Adrenal gland (tissue), 12 donors: ENCODE data around the gene CEBPE. TPM values are rescaled to one million over a fixed set of nuclear protein-coding genes. Genes with fewer than 3 reads are reported as not detected.

Source experiments
- DNase-seq, 7 donors: peaks; one replicate each; pipeline ENCODE4 v3.0.0-alpha.2; 2019 to 2020
- H3K27ac ChIP-seq, 5 donors: fragments of 200-600 bp; sonication (generic) in 4 of 5; 1 replicate in 3 of 5; 2 replicates in 2 of 5; pipeline versions ENCODE4 v1.5.1 to v1.8.0; 2016 to 2020; ENCODE audit warnings: mild to moderate bottlenecking in 1 of 5
- H3K27me3 ChIP-seq: fragments of 200-600 bp; 2 replicates; pipeline ENCODE4 v1.8.0; 2021
- H3K36me3 ChIP-seq, 2 donors: fragments of 200-600 bp; replicated peaks in 1 of 2; 1 replicate in 1 of 2; 2 replicates in 1 of 2; pipeline versions ENCODE4 v1.5.1 to v1.8.0; 2018 to 2022
- H3K4me1 ChIP-seq, 2 donors: fragments of 200-600 bp; replicated peaks in 1 of 2; 1 replicate in 1 of 2; 2 replicates in 1 of 2; pipeline versions ENCODE4 v1.5.1 to v1.8.0; 2018 to 2021
- H3K4me3 ChIP-seq, 4 donors: fragments of 200-600 bp; sonication (generic) in 3 of 4; one replicate each; pipeline ENCODE4 v1.5.1; 2016 to 2018
- H3K9me3 ChIP-seq, 3 donors: fragments of 200-600 bp; sonication (generic) in 1 of 3; replicated peaks in 1 of 3; 1 replicate in 2 of 3; 2 replicates in 1 of 3; pipeline versions ENCODE4 v1.5.1 to v1.8.0; 2016 to 2021
- CTCF ChIP-seq, 6 experiments: fragments of 450-650 bp in 4 of 6; fragments of 200-600 bp in 2 of 6; sonication (generic) in 1 of 6; IDR thresholded peaks; 1 replicate in 5 of 6; 2 replicates in 1 of 6; pipeline versions ENCODE4 v1.5.1 to v1.8.0; 2016 to 2021; ENCODE audit warnings: antibody characterized with exemption in 6 of 6, mild to moderate bottlenecking in 2 of 6, moderate library complexity in 1 of 6
- POLR2A ChIP-seq, 2 donors: fragments of 450-650 bp; IDR thresholded peaks; one replicate each; pipeline ENCODE4 v1.6.1; 2017; ENCODE audit warnings: antibody characterized with exemption in 2 of 2, mild to moderate bottlenecking in 2 of 2, moderate library complexity in 1 of 2
- WGBS, 4 donors: extraction: QIAGEN DNeasy Blood & Tissue Kit in 2 of 4; methylation state at CpG; one replicate each; pipeline versions ENCODE4 v1.1.5 to v1.1.7; 2013 to 2017; 5-methylcytosine and 5-hydroxymethylcytosine counted together
- intact Hi-C, 2 donors: fragments of 100-400 bp; cut with DNase I; formaldehyde crosslinking; loops; one replicate each; pipeline versions ENCODE4 v1.14.1 to v1.15.0; 2022 to 2023
- polyA plus RNA-seq, 3 donors: library from polyadenylated mRNA; stranded (reverse); fragments of 200-250 nt in 2 of 3; fragments of 350-450 nt in 1 of 3; fragmentation: Illumina TruSeq in 1 of 3; extraction: RNeasy Lipid Tissue Mini Kit (QIAGEN cat#74804) in 1 of 3; gene quantifications; one replicate each; pipeline ENCODE4 v1.2.3, GENCODE V29; 2013 to 2014
- total RNA-seq, 9 donors: library from RNA; depleted of rRNA in 4 of 9; stranded (reverse); fragments of >200 nt in 4 of 9; fragments of 120-200 nt in 1 of 9; fragmentation: NEBNext Ultra II Directional in 1 of 9; extraction: Animal tissue kit (Norgen Biotek cat#: 25700) in 1 of 9; gene quantifications; one replicate each; pipeline versions ENCODE4 v1.1.0 to v1.2.4, GENCODE V29; 2013 to 2023
- donor health status: healthy with polysubstance abuse.
- donor health status: Bipolar disorder and iron deficiency.
- donor health status: DM: yes; HTN: yes; CAD: no.
- donor health status: DM: no; HTN: no; CAD: no.
- donor health status: DM: no; HTN: no; CAD: no.
- donor health status: DM: yes; HTN: yes; CAD: no.

The CEBPE gene
- total and polyA plus RNA-seq, 12 donors, result 0.03 to 0.40 (median 0.15) TPM; not detected in 9

GRCh38 chr14:23136566-23137133, 17.6 kb upstream of the CEBPE start:
- Histone ChIP-seq H3K36me3 (peaks cover 0 to 39% of the 10 kb centered on the region in 2 donors), H3K4me1 (no peaks in the 10 kb centered on the region), H3K27ac (no peak overlapping the region), H3K4me3 (no peak overlapping the region), H3K27me3 (no peaks in the 10 kb centered on the region), H3K9me3 (no peaks in the 10 kb centered on the region)
- DNase-seq, result no peak
- TF ChIP-seq POLR2A (IDR thresholded peaks at IDR 0.05) (no peak), CTCF (IDR thresholded peaks at IDR 0.05) (no peak)
- 88 to 91% (median 90%) methylated on average over 8 to 16 of the region's 16 CpGs for WGBS, 4 donors
- intact Hi-C loops, result no loop called here

DNA sequence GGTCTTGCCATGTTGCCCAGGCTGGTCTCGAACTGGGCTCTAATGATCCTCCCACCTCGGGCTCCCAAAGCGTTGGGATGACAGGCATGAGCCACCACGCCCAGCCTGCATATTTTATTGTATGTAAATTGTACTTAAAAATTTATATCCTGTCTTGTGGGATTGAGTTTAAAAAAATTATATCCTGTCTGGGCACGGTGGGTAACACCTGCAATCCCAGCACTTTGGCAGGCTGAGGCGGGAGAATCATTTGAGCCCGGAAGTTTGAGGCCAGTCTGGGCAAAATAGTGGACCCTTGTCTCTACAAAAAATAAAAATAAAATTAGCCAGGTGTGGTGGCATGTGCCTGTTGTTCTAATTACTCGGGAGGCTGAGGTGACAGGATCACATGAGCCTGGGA, 13.9 kb upstream of the CEBPE start:
- H3K4me3 ChIP-seq, result no peak overlapping the region
- intact Hi-C loops, result no loop called here
- 85 to 90% (median 88%) methylated on average over 8 of the region's 8 CpGs for WGBS, 4 donors
- peaks cover 0 to 21% of the 10 kb centered on the region in 2 donors for H3K36me3 ChIP-seq
- no peaks in the 10 kb centered on the region for H3K27me3 ChIP-seq
- DNase-seq, result no peak
- H3K27ac ChIP-seq, result no peak overlapping the region
- TF ChIP-seq POLR2A (IDR thresholded peaks at IDR 0.05) (no peak), CTCF (IDR thresholded peaks at IDR 0.05) (no peak)
- H3K9me3 ChIP-seq, result no peaks in the 10 kb centered on the region
- H3K4me1 ChIP-seq, result peaks cover 0 to 6% of the 10 kb centered on the region in 2 donors

GRCh38 chr14:23131482-23131881, 12.4 kb upstream of the CEBPE start:
- peaks cover 0 to 6% of the 10 kb centered on the region in 2 donors for H3K4me1 ChIP-seq
- TF ChIP-seq POLR2A (IDR thresholded peaks at IDR 0.05), result no peak
- H3K27ac ChIP-seq, result no peak overlapping the region
- WGBS, 4 donors, result 91 to 100% (median 96%) methylated on average over 4 to 5 of the region's 5 CpGs
- no peaks in the 10 kb centered on the region for H3K9me3 ChIP-seq
- H3K36me3 ChIP-seq, result peaks cover 0 to 11% of the 10 kb centered on the region in 2 donors
- H3K27me3 ChIP-seq, result no peaks in the 10 kb centered on the region
- intact Hi-C loops, result no loop called here
- no peak overlapping the region for H3K4me3 ChIP-seq
- DNase-seq, result no peak

GRCh38 chr14:23130871-23131270, 11.8 kb upstream of the CEBPE start:
- WGBS, 4 donors, result 58 to 75% (median 66%) methylated on average over 3 of the region's 3 CpGs

More at GRCh38 chr14:23130871-23131270, 11.8 kb upstream of the CEBPE start:
- no peak overlapping the region for H3K4me3 ChIP-seq
- H3K36me3 ChIP-seq, result peaks cover 0 to 11% of the 10 kb centered on the region in 2 donors
- H3K9me3 ChIP-seq, result no peaks in the 10 kb centered on the region
- peaks cover 0 to 6% of the 10 kb centered on the region in 2 donors for H3K4me1 ChIP-seq
- no peak overlapping the region for H3K27ac ChIP-seq
- intact Hi-C loops, result no loop called here
- peak in 2 of 7 donors; percentile 61 to 71 for DNase-seq
- TF ChIP-seq POLR2A (IDR thresholded peaks at IDR 0.05) (no peak), CTCF (IDR thresholded peaks at IDR 0.05) (no peak)
- no peaks in the 10 kb centered on the region for H3K27me3 ChIP-seq
